Measurements from ENCODE around the gene POGZ. TPM values are rescaled to one million over a fixed set of nuclear protein-coding genes. Genes with fewer than 3 reads are reported as not detected.

POGZ gene
- polyA plus RNA-seq, 2 of the 4 experiments (the other 2 are of a cell fraction) = 20.8 to 44.1 TPM

DNA sequence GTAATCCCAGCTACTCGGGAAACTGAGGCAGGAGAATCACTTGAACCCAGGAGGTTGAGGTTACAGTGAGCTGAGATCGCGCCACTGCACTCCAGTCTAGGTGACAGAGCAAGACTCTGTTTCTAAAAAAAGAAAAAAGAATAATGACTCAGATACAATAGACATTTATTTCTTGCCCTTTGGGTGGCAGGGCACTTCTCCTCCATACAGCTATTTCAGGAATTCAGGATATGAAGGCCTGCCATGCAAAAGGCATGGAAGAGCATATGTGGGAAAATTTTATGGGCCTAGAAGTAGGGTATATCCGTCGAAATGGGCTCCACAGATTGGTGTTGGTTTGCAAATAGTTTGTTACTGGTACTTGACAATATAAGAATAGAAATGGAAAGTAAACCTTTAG is 20.2 kb upstream of the POGZ start:
- 50% methylated on average over 5 of the region's 5 CpGs for WGBS (ENCODE audit: missing lambda C conversion rate)
- DNase-seq (ENCODE audit: low read depth in 1 of 2, low spot score in 1 of 2) = no peak
- H3K4me2 ChIP-seq = no peak overlapping the region
- peaks cover 7% of the 10 kb centered on the region; the same call in 2 of the 3 replicates for H3K4me1 ChIP-seq
- ChIA-PET POLR2A (no interaction called here), CTCF (interaction anchor here (0.6 to 1.4 kb wide), 3 partner anchors 13 to 255 kb away, joined by 3 to 5 read pairs (median 3); no protein-coding TSS in a partner anchor)
- peak in 1 of 2 experiments; percentile 24; a peak in 1 of 6 replicates for ATAC-seq
- peaks cover 11% of the 10 kb centered on the region for H3K9me3 ChIP-seq
- TF ChIP-seq NFE2L2 (conservative IDR thresholded peaks at IDR 0.05; ENCODE audit: low read length) (no peak), ZNF302 (CRISPR knock-in tag; IDR thresholded peaks at IDR 0.05) (no peak), HOXA7 (CRISPR knock-in tag; IDR thresholded peaks at IDR 0.05) (no peak), RNF2 (IDR thresholded peaks at IDR 0.05; ENCODE audit: borderline replicate concordance, low read depth) (no peak), PHF8 (IDR thresholded peaks at IDR 0.05; ENCODE audit: borderline replicate concordance, low read depth) (no peak), TP53 (CRISPR knock-in tag; IDR thresholded peaks at IDR 0.05) (no peak), KDM1A (IDR thresholded peaks at IDR 0.05; ENCODE audit: low read depth) (no peak), HOXB13 (CRISPR knock-in tag; IDR thresholded peaks at IDR 0.05; ENCODE audit: low read depth) (no peak), NR3C1 (IDR thresholded peaks at IDR 0.05) (no peak), SMC3 (IDR thresholded peaks at IDR 0.05) (no peak), JUN (IDR thresholded peaks at IDR 0.05) (no peak), MYC (IDR thresholded peaks at IDR 0.05; ENCODE audit: borderline replicate concordance, low read length) (no peak), HEYL (CRISPR knock-in tag; IDR thresholded peaks at IDR 0.05) (no peak), POLR2A (IDR thresholded peaks at IDR 0.05; ENCODE audit: low read length) (no peak), POLR2AphosphoS2 (conservative IDR thresholded peaks at IDR 0.05; ENCODE audit: low read length) (no peak), NPAS2 (CRISPR knock-in tag; IDR thresholded peaks at IDR 0.05; ENCODE audit: borderline replicate concordance) (no peak), EHF (CRISPR knock-in tag; IDR thresholded peaks at IDR 0.05) (no peak), RAD21 (conservative IDR thresholded peaks at IDR 0.05 in 1 of 2, IDR thresholded peaks at IDR 0.05 in 1 of 2) (no peak)
- TF ChIP-seq, protein P1, sequence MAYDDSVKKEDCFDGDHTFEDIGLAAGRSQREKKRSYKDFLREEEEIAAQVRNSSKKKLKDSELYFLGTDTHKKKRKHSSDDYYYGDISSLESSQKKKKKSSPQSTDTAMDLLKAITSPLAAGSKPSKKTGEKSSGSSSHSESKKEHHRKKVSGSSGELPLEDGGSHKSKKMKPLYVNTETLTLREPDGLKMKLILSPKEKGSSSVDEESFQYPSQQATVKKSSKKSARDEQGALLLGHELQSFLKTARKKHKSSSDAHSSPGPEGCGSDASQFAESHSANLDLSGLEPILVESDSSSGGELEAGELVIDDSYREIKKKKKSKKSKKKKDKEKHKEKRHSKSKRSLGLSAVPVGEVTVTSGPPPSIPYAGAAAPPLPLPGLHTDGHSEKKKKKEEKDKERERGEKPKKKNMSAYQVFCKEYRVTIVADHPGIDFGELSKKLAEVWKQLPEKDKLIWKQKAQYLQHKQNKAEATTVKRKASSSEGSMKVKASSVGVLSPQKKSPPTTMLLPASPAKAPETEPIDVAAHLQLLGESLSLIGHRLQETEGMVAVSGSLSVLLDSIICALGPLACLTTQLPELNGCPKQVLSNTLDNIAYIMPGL (CRISPR knock-in tag; IDR thresholded peaks at IDR 0.05; ENCODE audit: borderline replicate concordance) = no peak
- TF ChIP-seq, protein P2, sequence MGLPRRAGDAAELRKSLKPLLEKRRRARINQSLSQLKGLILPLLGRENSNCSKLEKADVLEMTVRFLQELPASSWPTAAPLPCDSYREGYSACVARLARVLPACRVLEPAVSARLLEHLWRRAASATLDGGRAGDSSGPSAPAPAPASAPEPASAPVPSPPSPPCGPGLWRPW (IDR thresholded peaks at IDR 0.05) = no peak
- no peak for FAIRE-seq
- H3K4me3 ChIP-seq = no peak overlapping the region
- no peak overlapping the region for H3K27ac ChIP-seq

GRCh38 chr1:151478923-151479322 is 19.6 kb upstream of the POGZ start:
- H3K9me3 ChIP-seq = peaks cover 11% of the 10 kb centered on the region
- no peak overlapping the region for H3K27ac ChIP-seq
- CTCF ChIA-PET = interaction anchor here (0.5 to 1.4 kb wide), 4 partner anchors 13 to 256 kb away, joined by 3 to 5 read pairs (median 3); no protein-coding TSS in a partner anchor
- TF ChIP-seq CHD4 (IDR thresholded peaks at IDR 0.05; ENCODE audit: borderline replicate concordance) = no peak
- TF ChIP-seq EHMT2 (IDR thresholded peaks at IDR 0.05; ENCODE audit: low read depth) = no peak
- no peak for DNase-seq (ENCODE audit: low read depth in 1 of 2, low spot score in 1 of 2)
- H3K4me3 ChIP-seq = no peak overlapping the region
- WGBS (ENCODE audit: missing lambda C conversion rate) = 58% methylated on average over 2 of the region's 2 CpGs
- H3K4me1 ChIP-seq = peaks cover 7% of the 10 kb centered on the region; the same call in 2 of the 3 replicates
- ATAC-seq = peak in 1 of 2 experiments; percentile 30; a peak in 1 of 6 replicates
- no peak for FAIRE-seq
- POLR2A ChIA-PET = no interaction called here
- H3K4me2 ChIP-seq = no peak overlapping the region

GRCh38 chr1:151478140-151478812 is 19.0 kb upstream of the POGZ start:
- no peak for ATAC-seq
- Histone ChIP-seq H3K9me3 (peaks cover 11% of the 10 kb centered on the region), H3K4me3 (no peak overlapping the region), H3K4me1 (peaks cover 7% of the 10 kb centered on the region; the same call in 2 of the 3 replicates), H3K4me2 (no peak overlapping the region), H3K27ac (no peak overlapping the region)
- FAIRE-seq = no peak
- DNase-seq (ENCODE audit: low read depth in 1 of 2, low spot score in 1 of 2) = no peak
- ChIA-PET POLR2A (no interaction called here), CTCF (interaction anchor here (0.5 to 1.9 kb wide), 5 partner anchors 12 to 18 kb away, joined by 3 to 4 read pairs (median 3); no protein-coding TSS in a partner anchor)
- WGBS (ENCODE audit: missing lambda C conversion rate) = 83% methylated on average over 1 of the region's 1 CpG
- TF ChIP-seq RARB (CRISPR knock-in tag; IDR thresholded peaks at IDR 0.05) (no peak), PBX3 (IDR thresholded peaks at IDR 0.05) (no peak), MAFK (IDR thresholded peaks at IDR 0.05; ENCODE audit: partially characterized antibody) (no peak), ATOH8 (CRISPR knock-in tag; IDR thresholded peaks at IDR 0.05; ENCODE audit: low read depth) (no peak), CEBPB (IDR thresholded peaks at IDR 0.05) (no peak), MAX (IDR thresholded peaks at IDR 0.05) (no peak), NR3C1 (IDR thresholded peaks at IDR 0.05) (no peak), ZC3H11A (IDR thresholded peaks at IDR 0.05) (no peak)
- TF ChIP-seq, protein P1 (CRISPR knock-in tag; IDR thresholded peaks at IDR 0.05; ENCODE audit: borderline replicate concordance) = no peak
